Stimulated activated CD8-positive, alpha-beta memory T cell treated with anti-CD3 and anti-CD28 coated beads, Interleukin-7, amount 100 ng/mL, for 4 hours (primary cell): ENCODE measurements around the gene PRAMEF18.
"Not testable (repeated sequence)": the region's sequence is repeated elsewhere in the genome, so short reads cannot be mapped to it uniquely, and the experiment has no call there.

Experiments used
- DNase-seq, 2 donors: peaks; one replicate each; pipeline ENCODE4 v3.0.0-alpha.2; 2020; ENCODE audit warnings: low read depth in 2 of 2

The PRAMEF18 gene

DNA sequence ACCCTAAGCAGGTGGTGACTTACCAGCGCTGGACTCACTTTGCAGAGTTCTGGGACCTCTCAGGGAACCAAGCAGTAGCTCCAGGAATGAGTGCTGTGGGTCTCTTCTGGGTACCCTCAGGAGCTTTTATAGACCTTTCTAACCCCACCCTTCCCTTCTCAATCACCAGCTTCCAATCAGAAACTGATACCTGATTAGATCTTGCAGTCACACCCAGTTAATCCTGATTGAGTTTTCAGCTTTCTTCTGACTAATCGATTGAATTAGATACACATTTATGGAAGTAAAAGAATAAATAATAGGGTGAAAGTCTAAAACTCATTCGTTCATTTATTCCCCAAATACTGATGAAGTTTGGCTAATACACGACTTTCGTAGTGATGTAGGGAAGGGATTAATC, 24.6 kb downstream of the PRAMEF18 start, which contains the start of gene PRAMEF13:
TSS of gene PRAMEF13 (minus strand) at position 101 of the 400 bp plus-strand sequence. CDS start 1,820 bp downstream, outside the sequence.
- not testable (repeated sequence) for DNase-seq
